Transverse colon (tissue), 4 donors: ENCODE results near the gene PPFIA4. TPM values are rescaled to one million over a fixed set of nuclear protein-coding genes. Genes with fewer than 3 reads are reported as not detected.

ENCODE experiments used
- DNase-seq: peaks from one replicate; pipeline ENCODE4 v3.0.0-alpha.2; 2019
- H3K27ac ChIP-seq, 4 donors: fragments of 200-600 bp; sonication (generic); 2 replicates each; pipeline ENCODE4 v1.5.1; 2016 to 2018; ENCODE audit warnings: inconsistent platforms in 4 of 4
- H3K27me3 ChIP-seq: fragments of 200-600 bp; sonication (generic); 2 replicates; pipeline ENCODE4 v1.5.1; 2017; ENCODE audit warnings: inconsistent platforms
- H3K36me3 ChIP-seq, 4 donors: fragments of 200-600 bp; sonication (generic); 2 replicates each; pipeline ENCODE4 v1.5.1; 2017 to 2019; ENCODE audit warnings: inconsistent platforms in 4 of 4
- H3K4me1 ChIP-seq, 4 donors: fragments of 200-600 bp; sonication (generic); 2 replicates each; pipeline ENCODE4 v1.5.1; 2017 to 2020; ENCODE audit warnings: inconsistent platforms in 4 of 4
- H3K4me3 ChIP-seq, 4 donors: fragments of 200-600 bp; sonication (generic); 1 replicate in 1 of 4; 2 replicates in 3 of 4; pipeline versions ENCODE4 v1.5.1 to v1.6.1; 2017 to 2019; ENCODE audit warnings: inconsistent platforms in 4 of 4
- H3K9me3 ChIP-seq, 2 donors: fragments of 200-600 bp; sonication (generic); 2 replicates each; pipeline ENCODE4 v1.5.1; 2017 to 2019; ENCODE audit warnings: inconsistent platforms in 2 of 2
- EP300 ChIP-seq: sonication (generic); formaldehyde crosslinking; IDR thresholded peaks from one replicate; pipeline ENCODE4 v1.6.1; 2017; ENCODE audit warnings: antibody characterized with exemption, low read depth
- POLR2A ChIP-seq: fragments of 450-650 bp; IDR thresholded peaks from one replicate; pipeline ENCODE4 v1.6.1; 2016; ENCODE audit warnings: antibody characterized with exemption, mild to moderate bottlenecking, moderate library complexity
- POLR2AphosphoS5 ChIP-seq, 3 donors: sonication (generic); formaldehyde crosslinking; IDR thresholded peaks; one replicate each; pipeline ENCODE4 v1.6.1; 2016; ENCODE audit warnings: antibody characterized with exemption in 3 of 3
- WGBS, 2 donors: methylation state at CpG; one replicate each; pipeline ENCODE4 v1.1.5; 2018; ENCODE audit warnings: low coverage in 1 of 2; 5-methylcytosine and 5-hydroxymethylcytosine counted together
- in situ Hi-C, 4 donors: fragments of 200-750 bp; cut with MboI; loops; one replicate each; pipeline versions ENCODE4 v1.15.0 to v1.15.1; 2017; ENCODE audit warnings: low sequenced_read_pairs in 3 of 4, low pct_ligation_motif_present in 1 of 4, low pct_unique_long_range_greater_than_20kb in 1 of 4
- intact Hi-C: fragments of 100-400 bp; cut with DNase I; formaldehyde crosslinking; loops from one replicate; pipeline ENCODE4 v1.15.1; 2023; ENCODE audit warnings: low total_unique reads
- total RNA-seq, 4 donors: library from RNA; depleted of rRNA; stranded (reverse); fragments of >200 nt; gene quantifications; one replicate each; pipeline ENCODE4 v1.1.0, GENCODE V29; 2016
- TF ChIP-seq, protein P1 (sequence below), 5 experiments: fragments of 200-600 bp in 3 of 5; fragments of 450-650 bp in 2 of 5; sonication (generic) in 3 of 5; IDR thresholded peaks; 1 replicate in 2 of 5; 2 replicates in 3 of 5; pipeline ENCODE4 v1.5.1; 2016 to 2017; ENCODE audit warnings: antibody characterized with exemption in 5 of 5, inconsistent platforms in 3 of 5, mild to moderate bottlenecking in 2 of 5, moderate library complexity in 1 of 5

Gene PPFIA4
- total RNA-seq, 4 donors from 2014 or later, result 0.41 to 1.1 (median 0.48) TPM; not detected in 1

DNA sequence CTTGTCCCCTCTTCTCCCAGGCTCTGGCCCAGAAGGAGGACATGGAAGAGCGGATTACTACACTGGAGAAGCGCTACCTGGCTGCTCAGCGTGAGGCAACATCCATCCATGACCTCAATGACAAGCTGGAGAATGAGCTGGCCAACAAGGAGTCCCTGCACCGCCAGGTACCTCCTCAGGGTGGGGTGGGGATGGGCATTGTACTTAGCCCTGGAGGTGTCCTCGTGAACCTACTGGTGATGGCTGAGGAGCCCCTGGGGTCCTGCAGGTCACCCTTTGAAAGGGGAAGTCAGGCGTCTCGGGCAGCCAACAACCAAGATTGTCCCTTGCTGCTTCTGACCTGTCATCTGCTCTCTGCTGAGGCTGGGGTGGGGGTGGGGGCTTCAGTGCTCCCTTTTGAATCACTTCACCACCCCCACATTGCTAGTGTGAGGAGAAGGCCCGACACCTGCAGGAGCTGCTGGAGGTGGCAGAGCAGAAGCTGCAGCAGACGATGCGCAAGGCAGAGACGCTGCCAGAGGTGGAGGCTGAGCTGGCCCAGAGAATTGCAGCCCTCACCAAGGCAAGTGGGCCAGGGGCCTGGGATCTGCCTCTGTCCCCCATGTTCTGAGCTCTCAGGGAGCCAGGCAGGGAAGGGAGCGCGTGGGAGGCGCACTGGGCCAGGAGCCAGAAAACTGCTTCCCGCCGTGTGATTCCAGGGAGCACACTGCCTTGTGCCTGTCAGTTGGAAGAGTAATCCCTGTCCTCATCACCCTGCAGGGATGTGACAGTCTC, 19.7 kb downstream of the PPFIA4 start:
- no peak for TF ChIP-seq POLR2AphosphoS5 (IDR thresholded peaks at IDR 0.05)
- no peak for TF ChIP-seq POLR2A
- TF ChIP-seq EP300, result no peak
- TF ChIP-seq, protein P1, sequence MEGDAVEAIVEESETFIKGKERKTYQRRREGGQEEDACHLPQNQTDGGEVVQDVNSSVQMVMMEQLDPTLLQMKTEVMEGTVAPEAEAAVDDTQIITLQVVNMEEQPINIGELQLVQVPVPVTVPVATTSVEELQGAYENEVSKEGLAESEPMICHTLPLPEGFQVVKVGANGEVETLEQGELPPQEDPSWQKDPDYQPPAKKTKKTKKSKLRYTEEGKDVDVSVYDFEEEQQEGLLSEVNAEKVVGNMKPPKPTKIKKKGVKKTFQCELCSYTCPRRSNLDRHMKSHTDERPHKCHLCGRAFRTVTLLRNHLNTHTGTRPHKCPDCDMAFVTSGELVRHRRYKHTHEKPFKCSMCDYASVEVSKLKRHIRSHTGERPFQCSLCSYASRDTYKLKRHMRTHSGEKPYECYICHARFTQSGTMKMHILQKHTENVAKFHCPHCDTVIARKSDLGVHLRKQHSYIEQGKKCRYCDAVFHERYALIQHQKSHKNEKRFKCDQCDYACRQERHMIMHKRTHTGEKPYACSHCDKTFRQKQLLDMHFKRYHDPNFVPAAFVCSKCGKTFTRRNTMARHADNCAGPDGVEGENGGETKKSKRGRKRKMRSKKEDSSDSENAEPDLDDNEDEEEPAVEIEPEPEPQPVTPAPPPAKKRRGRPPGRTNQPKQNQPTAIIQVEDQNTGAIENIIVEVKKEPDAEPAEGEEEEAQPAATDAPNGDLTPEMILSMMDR (IDR thresholded peaks at IDR 0.05), result no peak
- DNase-seq, result no peak
- H3K4me1 ChIP-seq, result no peaks in the 10 kb centered on the region
- no peak overlapping the region for H3K27ac ChIP-seq
- peaks cover 8% of the 10 kb centered on the region for H3K27me3 ChIP-seq
- in situ Hi-C loops (no loop called here), intact Hi-C loops (no loop called here)
- H3K9me3 ChIP-seq, result no peaks in the 10 kb centered on the region
- no peak overlapping the region for H3K4me3 ChIP-seq
- WGBS, 2 donors, result 78% methylated on average over 14 of the region's 16 CpGs; no CpG with 5 or more reads in 1 of the 2 donors
- H3K36me3 ChIP-seq, result no peaks in the 10 kb centered on the region

DNA sequence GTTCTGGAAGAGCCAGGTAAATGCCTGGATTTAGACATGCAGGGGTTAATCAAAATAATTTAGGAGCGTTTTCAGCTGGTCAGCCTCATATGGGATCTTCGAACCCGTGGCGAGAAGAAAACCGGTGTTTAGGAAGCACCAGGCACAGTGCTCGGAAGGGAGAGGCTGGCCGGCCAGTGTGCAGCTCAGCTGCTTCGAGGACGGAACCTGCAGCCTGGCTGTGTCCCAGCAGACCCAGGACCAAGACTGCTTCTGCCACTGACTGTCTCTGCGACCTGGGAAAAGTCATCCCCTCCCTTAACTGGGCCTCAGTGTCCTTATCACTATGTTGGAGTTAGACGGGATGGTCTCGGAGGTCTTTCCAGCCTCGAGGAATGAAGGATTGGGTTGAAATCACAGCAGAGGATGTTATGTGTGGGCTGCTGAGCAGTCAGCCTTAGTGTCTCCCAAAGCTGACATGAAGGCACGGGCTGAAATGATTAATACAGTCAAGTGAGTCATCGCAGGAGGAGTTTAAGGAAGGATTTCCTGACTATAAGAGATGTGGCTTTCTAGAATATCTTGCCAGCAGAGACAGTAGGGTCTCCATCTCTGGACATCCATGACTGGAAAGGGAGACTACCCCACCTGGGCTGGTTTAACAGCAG, 20.8 kb downstream of the PPFIA4 start:
- intact Hi-C loops, result no loop called here
- Histone ChIP-seq H3K4me3 (no peak overlapping the region), H3K27ac (no peak overlapping the region), H3K4me1 (no peaks in the 10 kb centered on the region), H3K27me3 (peaks cover 8% of the 10 kb centered on the region), H3K36me3 (no peaks in the 10 kb centered on the region), H3K9me3 (no peaks in the 10 kb centered on the region)
- WGBS, 2 donors, result 50 to 76% methylated on average over 9 to 15 of the region's 15 CpGs
- DNase-seq, result no peak
- in situ Hi-C loops, result no loop called here
- no peak for TF ChIP-seq POLR2A
- no peak for TF ChIP-seq POLR2AphosphoS5 (IDR thresholded peaks at IDR 0.05)
- TF ChIP-seq, protein P1 (IDR thresholded peaks at IDR 0.05), result no peak
- TF ChIP-seq EP300, result no peak

DNA sequence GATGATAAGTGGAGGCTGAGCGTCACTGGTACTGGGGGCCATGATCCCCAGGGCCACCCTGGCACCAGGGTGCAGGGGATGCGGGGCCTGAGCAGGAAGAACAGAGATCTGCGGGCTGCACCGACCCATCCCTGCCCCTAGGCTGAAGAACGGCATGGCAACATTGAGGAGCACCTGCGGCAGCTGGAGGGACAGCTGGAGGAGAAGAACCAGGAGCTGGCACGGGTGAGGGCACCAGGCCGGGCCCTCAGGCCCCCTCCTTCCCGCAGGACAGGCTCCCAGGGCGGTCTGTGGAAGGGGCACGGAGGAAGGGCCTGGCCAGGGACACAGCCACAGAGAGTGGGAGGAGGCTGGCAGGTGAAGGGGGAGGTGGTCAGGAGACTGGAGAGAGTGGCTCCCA, 21.8 kb downstream of the PPFIA4 start:
- 81% methylated on average over 11 of the region's 11 CpGs; no CpG with 5 or more reads in 1 of the 2 donors for WGBS, 2 donors
- intact Hi-C loops, result no loop called here
- Histone ChIP-seq H3K4me3 (no peak overlapping the region), H3K27ac (no peak overlapping the region), H3K36me3 (no peaks in the 10 kb centered on the region), H3K27me3 (peaks cover 8% of the 10 kb centered on the region), H3K4me1 (no peaks in the 10 kb centered on the region), H3K9me3 (no peaks in the 10 kb centered on the region)
- in situ Hi-C loops, result no loop called here
- TF ChIP-seq POLR2A (no peak), EP300 (no peak), POLR2AphosphoS5 (IDR thresholded peaks at IDR 0.05) (no peak)
- TF ChIP-seq, protein P1 (IDR thresholded peaks at IDR 0.05), result no peak
- no peak for DNase-seq

DNA sequence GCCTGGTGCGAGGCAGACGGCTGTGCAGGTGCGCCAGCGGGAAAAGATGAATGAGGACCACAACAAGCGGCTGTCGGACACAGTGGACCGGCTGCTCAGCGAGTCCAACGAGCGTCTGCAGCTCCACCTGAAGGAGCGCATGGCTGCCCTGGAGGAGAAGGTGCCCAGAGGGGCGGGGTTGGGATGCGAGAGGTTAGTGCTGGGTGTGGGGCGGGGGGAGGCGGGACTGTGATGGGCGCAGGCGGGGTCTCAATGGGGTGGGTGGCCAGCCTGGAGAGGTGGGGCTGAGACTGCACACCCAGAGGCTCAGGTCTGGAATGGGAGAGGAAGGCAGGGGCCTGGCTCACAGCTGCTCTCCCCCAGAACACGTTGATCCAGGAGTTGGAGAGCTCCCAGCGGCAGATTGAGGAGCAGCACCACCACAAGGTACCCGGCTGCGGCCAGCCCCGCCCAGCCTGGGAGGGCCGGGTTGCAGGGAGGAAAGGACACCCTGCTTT, 22.3 kb downstream of the PPFIA4 start:
- Histone ChIP-seq H3K4me3 (no peak overlapping the region), H3K27me3 (peaks cover 8% of the 10 kb centered on the region), H3K27ac (no peak overlapping the region), H3K36me3 (no peaks in the 10 kb centered on the region), H3K9me3 (no peaks in the 10 kb centered on the region), H3K4me1 (no peaks in the 10 kb centered on the region)
- DNase-seq, result no peak
- 68% methylated on average over 23 of the region's 23 CpGs; no CpG with 5 or more reads in 1 of the 2 donors for WGBS, 2 donors
- in situ Hi-C loops (no loop called here), intact Hi-C loops (no loop called here)
- TF ChIP-seq EP300 (no peak), POLR2A (no peak)
- TF ChIP-seq, protein P1 (IDR thresholded peaks at IDR 0.05), result no peak
